NCI-H748 treated with DMSO at 0.1 percent for 48 hours (cell line): ENCODE measurements around the gene NOL7.

Source experiments
- DNase-seq: peaks from one replicate; lab custom pipeline; 2025; lab: John Stamatoyannopoulos, UW

Gene NOL7

GRCh38 chr6:13597073-13597472 lies 18.1 kb upstream of the NOL7 start:
- DNase-seq = no peak

DNA sequence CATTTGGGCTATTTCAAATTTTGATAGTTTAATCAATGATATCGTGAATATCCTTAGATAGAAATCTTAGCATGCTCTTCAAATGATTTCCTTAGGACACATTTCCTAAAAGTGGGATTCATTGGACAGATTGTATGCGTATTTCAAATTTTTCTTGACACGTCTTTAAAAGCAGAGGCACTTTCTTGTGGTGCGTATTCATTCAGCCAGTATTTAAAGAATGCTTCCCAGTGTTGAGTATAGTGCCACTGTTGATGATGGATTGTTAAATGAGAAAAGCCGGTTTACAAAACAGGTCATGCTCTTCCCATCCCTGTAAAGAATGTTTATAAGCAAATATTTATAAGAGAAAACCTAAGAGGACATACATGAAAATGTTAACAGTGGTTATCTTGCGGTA lies 15.1 kb upstream of the NOL7 start:
- no peak for DNase-seq

GRCh38 chr6:13604135-13604534 lies 11.0 kb upstream of the NOL7 start:
- no peak for DNase-seq

GRCh38 chr6:13604546-13605416 lies 10.4 kb upstream of the NOL7 start:
- no peak for DNase-seq

DNA sequence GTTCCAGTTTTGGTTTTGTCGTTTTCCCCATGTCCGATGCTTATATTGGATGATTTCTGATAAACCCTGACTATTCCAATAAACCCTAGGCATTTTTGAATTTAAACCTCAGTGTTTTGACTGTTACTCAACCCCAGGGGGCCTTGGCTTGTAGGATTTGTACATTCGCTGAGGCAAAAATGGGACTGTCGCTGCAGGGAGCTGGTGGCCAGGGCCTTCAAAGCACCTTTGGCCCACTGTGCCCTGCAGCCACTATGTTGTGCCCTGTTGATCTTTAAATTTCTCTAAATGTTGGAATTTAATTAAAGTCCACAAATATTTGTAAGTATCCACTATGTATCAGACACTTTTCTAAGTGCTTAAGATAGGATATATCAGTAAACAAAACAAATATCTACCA lies 9.5 kb upstream of the NOL7 start:
- no peak for DNase-seq

DNA sequence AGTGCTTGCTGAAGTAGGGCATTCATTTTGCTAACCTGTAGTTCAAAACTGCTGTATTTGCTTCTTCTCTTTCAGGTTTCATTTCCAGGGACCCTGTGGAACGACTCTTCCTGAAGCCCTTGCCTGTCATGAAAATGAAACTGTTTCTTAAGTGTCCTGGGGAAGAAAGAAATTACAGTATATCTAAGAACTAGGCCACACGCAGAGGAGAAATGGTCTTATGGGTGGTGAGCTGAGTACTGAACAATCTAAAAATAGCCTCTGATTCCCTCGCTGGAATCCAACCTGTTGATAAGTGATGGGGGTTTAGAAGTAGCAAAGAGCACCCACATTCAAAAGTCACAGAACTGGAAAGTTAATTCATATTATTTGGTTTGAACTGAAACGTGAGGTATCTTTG lies 3.4 kb upstream of the NOL7 start:
- no peak for DNase-seq

GRCh38 chr6:13613029-13613594 lies 2.0 kb upstream of the NOL7 start:
- no peak for DNase-seq

- peak; percentile 47 for DNase-seq
Measured at GRCh38 chr6:13614126-13614925, 809 bp upstream of the NOL7 start.

GRCh38 chr6:13615792-13616120 lies 621 bp downstream of the NOL7 start:
- DNase-seq = peak; percentile 35

GRCh38 chr6:13617066-13617465 lies 1.9 kb downstream of the NOL7 start:
- no peak for DNase-seq

GRCh38 chr6:13624871-13625288 lies 9.7 kb downstream of the NOL7 start:
- DNase-seq = no peak

- DNase-seq = no peak
Measured at GRCh38 chr6:13629459-13630116, 14.5 kb downstream of the NOL7 start.

DNA sequence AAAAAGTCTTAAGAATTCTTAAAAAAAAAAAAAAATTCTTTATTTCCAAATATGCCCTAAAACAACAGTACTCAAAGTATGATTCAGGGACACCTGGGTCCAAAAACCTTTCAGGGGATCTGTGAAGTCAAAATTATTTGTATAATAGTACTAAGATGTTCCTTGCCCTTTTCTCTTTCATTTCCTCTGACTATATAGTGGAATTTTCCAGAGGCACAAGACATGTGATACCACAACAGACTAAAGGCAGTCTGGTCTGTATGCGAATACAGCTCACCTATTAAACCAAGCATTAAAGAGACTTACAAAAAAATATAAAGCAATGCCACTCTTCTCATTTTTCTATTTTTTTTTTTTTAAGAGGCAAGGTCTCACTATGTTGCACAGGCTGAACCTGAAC lies 15.4 kb downstream of the NOL7 start:
- no peak for DNase-seq

DNA sequence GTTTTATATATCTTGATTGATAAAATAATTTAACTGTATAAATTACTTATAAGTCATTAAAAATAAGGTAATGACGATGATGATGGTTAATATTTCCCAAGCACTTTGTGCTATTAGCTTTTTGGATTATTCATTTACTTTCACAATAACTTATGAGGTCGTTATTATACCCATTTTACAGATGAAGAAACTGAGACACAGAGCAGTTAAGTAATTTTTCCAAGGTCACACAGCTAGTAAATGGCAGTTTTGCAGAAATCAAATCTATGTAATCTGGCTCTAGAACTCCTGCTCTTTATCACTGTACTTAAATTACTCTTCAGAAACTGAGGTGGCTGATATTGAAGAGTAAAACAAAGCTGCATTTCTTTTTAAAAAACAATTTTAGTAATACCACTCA lies 18.2 kb downstream of the NOL7 start:
- no peak for DNase-seq

GRCh38 chr6:13635948-13636658 lies 21.0 kb downstream of the NOL7 start:
- DNase-seq = no peak

GRCh38 chr6:13638014-13638413 lies 22.9 kb downstream of the NOL7 start:
- DNase-seq = no peak

GRCh38 chr6:13638626-13639025 lies 23.5 kb downstream of the NOL7 start:
- no peak for DNase-seq

DNA sequence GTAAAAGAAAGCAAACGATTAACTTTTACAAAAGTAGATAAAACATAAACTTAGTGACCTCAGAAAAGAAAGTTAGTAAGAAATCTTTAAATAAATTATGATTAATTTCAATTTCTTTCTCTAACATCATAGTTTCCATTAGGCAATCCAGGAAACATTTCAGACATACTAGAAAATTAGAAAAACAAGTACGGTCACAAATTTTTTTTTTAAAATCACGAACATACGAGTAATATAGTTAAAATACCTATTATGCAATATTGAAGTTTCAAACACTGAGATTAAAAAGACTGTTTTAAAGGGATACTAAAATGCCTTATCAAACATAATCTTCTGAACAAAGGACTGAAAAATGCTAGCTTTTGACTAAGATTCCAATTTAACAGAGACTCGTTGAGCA lies 26.2 kb downstream of the NOL7 start:
- DNase-seq = no peak

GRCh38 chr6:13643125-13643524 lies 28.0 kb downstream of the NOL7 start:
- no peak for DNase-seq

DNA sequence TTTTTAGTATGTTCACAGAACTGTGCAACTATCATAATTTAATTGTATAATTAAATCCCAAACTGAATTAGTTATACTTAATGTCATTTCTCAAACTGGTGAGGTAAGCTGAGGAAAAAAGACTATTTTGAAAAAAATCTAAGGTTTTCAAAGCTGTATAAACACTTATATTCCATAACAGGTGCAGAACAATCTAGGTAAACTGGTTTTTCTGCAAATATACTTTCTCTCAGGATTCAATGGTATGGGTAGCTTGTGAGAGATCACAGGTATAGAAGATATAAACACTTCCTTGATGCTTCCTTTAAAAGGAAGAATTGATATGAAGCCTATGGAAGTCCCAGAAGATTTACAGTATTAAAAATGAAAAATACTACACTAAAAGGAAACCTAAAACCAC lies 33.7 kb downstream of the NOL7 start:
- no peak for DNase-seq

DNA sequence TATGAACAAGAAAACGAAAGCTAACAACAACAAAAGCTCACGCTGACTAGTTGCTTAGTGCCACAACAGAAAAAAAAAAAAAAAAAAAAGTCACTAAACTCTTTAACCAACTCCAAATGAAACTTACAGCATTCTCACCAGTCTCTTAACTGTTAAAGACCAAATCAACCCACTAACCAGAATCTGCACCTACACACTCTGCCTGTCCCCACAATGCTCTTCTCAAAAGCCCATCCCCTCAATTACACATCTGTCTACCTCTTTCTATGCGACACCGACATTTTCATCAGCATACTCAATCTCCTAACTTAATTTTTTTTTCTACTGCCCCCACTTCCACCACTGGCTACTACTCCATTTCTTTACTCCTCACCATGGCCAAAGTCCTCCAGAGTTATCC lies 34.3 kb downstream of the NOL7 start:
- no peak for DNase-seq

DNA sequence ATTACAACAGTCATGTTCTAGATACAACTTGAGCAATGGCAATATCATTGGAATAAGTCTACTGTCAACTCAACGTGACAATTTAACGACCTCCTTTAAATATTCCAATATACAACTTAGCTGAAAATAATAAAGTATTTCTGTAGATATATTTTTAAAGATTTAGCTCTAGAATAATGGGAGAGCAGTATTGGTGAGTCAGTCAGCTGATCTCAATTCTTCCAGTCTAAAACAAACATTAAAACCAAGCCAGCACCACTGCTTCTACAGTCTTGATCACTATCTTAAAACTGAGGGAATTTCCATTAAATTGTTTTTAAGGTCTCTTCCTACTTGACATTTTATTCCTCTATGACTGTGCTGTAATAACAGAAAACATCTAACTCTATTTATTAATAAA lies 38.2 kb downstream of the NOL7 start:
- no peak for DNase-seq
